Activated T-cell treated with anti-CD3 and anti-CD28 coated beads, Interleukin-2, amount 50 U/mL, for 48 hours (primary cell): Measurements from ENCODE around the gene ELOF1.

ENCODE experiments used
- DNase-seq, 2 experiments: peaks; one replicate each; pipeline ENCODE4 v3.0.0-alpha.2; 2020

The ELOF1 gene

DNA sequence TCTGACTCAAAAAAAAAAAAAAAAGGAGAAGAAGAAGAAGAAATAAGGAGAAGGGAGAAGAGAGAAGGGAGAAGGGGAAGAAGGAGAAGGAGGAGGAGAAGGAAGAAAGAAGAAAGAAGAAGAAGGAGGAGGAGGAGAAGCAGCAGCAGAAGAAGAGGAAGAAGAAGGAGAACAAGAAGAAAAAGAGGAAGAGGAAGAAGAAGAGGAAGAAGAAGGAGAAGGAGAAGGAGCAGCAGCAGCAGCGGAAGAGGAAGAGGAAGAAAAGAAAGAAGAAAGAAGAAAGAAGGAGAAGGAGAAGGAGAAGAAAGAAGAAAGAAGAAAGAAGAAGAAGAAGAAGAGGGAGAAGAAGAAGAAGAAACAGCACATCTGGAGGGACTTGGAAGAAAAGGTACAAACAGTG lies 24.5 kb downstream of the ELOF1 start:
- no peak for DNase-seq

DNA sequence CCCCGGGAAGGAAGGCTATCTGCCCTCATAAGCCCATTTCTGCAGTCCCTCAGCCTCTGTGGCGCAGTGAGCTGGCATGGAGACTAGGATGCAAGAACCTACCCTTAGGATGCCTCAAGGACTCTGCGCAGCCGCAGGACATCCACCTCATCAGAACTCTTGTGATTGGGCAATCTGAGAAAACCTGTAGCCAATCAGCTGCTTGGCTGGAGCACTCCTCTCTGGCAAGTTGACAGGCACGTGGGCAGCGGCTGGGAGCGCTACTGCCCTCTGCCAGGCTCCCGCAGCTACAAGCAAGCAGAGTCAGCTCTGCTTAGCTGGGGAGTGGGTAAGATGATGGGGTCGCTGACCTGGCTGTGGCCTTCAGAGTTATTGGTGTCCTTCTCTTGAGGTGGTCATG lies 28.6 kb downstream of the ELOF1 start:
- DNase-seq = peak; percentile 63 to 73

DNA sequence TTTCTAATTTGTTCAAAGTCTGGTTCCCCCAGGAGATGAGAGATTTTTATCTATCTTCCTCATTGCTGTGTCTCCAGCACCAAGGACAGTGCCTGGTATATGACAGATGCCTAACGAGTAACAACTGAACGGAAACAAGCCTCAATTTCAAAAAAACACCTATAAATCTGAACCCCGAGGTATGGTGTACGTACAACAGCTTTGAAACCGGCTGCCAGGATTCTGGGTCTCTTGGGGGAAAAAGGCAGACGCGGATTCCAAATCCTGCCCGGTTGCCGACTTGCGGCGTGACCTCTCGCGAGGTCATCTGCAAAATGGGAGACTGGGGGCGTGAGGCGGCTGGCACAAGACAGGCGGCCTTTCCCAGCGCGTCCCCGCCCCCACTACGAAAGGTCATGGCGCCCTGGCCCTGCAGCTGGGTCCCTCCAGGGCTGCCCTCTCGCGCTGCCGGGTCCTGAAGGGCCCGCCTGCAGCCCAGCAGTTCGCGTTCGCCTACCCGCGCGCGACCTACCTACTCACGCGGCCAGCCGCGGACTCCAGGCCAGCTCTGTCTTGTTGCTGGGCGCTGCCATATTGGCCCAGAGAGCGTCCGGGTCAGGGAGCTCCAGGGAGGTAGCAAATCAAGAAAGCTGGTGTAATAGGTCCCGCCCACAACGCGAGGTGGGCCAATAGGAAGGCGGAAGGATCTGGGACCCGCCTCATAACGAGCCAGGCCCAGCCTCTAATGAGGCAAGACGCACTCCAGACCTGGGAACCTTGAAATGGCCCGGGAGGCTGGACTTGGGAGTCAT lies 30.3 kb downstream of the ELOF1 start, which contains the start of gene ECSIT:
Gene ECSIT, minus strand, starts transcription at position 584 of the 791 bp plus-strand sequence. CDS start 9,964 bp downstream, outside the sequence.
- peak; percentile 96 for DNase-seq

DNA sequence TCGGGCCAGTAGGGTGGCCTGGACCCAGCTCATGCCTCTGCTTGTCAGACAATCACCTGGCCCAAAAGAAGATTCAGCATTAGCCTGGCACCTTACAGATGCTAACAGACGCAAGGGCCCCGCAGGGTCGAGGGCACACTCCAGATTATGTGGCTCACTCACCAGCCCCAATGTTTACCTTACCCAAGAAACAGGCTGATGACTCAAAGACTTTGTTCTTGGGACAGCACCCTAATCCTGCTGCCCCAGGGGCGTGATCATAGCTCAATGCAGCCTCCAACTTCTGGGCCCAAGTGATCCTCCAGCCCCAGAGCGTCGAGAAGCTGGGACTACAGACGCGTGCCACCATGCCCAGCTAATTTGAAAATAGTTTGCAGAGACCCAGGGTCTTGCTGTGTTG lies 39.9 kb downstream of the ELOF1 start:
- no peak for DNase-seq

DNA sequence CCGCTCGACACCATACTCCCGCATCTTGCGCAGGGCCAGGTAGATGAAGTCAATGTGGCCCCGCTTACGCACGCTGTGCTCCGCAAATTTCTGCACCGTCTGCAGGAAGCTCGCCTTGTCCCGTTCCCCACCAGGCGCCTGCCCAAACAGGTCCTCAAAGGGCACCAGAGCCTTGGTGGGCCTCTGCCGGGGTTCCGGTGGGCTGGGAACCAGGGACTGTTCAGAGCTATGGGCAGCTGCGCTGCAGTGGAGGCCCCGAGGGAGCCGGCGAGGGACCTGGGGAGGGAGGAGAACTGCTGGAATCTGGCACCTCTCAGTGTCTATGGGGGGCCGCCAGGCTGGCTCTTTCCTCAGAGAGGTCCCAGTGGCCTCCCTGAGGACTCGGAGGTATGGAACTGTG lies 45.1 kb downstream of the ELOF1 start:
- no peak for DNase-seq

DNA sequence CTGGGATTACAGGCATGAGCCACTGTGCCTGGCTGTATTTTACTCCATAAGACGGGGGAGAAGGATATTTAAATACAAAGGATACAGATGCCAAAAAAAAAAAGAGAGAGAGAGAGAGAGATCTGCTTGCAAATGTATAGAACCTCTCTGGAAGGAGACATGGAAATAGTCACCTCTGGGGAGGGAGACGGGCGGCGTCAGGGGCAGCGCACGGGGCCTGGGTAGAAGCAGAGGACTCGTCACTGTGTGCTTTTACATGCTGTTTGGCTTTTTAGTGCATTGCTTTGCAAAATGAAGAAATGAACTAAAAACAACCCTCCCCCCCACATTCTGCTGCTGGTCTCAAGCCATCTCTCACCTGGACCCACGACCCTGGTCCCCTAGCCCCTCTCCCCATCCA lies 48.6 kb downstream of the ELOF1 start:
- no peak for DNase-seq

DNA sequence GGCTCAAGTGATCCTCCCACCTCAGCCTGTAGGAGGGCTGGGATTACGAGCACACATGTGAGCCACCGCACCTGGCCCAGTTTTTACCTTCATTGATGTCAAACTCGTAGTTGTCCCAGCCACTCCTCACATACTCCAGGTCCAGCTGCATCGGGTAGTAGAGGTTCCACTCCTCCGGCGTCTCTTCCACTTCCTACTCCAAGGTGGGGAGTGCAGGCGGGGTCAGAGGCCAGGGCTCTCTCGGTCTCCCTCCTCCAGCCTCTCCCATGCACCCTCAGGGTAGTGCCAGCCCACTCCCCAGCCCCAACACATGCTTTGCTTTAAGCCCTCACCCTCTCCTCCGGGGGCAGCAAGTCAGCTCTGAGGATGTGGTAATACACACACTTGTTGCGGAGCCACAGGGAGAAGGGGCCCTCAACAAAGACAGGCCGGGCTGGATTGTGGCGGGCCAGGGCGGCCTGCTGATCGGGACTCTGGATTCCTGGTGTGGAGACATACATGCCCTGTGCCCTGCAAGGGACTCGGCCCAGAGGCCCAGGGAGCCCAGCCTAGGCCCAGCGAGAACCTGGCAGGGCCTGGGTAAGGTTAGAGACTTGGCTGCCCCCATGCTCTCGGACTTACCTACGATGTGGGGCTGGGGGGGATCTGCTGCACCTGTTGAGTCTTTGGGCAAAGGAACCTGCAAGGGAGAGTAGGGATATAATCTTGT lies 51.5 kb downstream of the ELOF1 start:
- DNase-seq = no peak

DNA sequence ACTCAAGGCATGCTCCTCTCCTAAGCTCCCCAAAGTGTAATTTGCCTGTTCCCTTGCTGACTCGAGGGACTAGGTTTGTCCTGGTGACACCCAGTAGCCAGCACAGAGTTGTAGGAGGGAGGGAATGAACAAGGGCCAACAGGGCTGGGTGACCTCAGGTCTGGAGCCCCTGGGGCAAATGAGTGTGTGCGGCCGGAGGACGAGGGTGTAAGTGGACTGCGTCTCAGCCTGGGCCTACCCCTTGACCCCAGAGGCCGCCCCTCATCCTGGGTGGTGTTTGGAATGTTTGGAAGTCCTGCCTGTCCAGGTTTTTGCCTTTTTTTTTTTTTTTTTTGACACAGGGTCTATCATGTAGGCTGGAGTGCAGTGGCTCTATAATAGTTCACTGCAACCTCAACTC lies 52.1 kb downstream of the ELOF1 start:
- DNase-seq = no peak

DNA sequence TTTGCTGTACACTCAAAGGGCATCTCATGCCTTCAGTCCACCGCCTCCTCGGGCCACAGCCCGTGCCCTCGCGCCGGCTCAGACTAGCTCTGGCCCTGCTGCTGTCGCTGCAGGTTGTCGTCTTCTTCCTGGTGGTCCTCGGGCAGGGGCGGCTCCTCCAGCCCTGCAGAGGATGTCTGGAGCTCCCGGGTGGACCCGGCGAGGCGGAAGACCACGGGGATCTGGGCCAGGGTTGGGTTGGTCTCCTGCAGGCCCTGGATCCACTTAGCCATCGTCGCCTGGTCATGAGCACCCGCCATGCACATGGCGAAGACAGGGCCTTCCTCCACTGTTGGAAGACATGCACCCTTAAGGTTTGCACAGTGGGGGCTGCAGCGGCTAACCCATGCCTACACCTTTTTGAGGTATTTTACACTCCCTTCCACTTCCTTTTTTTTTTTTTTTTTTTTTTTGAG lies 52.9 kb downstream of the ELOF1 start:
- DNase-seq = no peak

DNA sequence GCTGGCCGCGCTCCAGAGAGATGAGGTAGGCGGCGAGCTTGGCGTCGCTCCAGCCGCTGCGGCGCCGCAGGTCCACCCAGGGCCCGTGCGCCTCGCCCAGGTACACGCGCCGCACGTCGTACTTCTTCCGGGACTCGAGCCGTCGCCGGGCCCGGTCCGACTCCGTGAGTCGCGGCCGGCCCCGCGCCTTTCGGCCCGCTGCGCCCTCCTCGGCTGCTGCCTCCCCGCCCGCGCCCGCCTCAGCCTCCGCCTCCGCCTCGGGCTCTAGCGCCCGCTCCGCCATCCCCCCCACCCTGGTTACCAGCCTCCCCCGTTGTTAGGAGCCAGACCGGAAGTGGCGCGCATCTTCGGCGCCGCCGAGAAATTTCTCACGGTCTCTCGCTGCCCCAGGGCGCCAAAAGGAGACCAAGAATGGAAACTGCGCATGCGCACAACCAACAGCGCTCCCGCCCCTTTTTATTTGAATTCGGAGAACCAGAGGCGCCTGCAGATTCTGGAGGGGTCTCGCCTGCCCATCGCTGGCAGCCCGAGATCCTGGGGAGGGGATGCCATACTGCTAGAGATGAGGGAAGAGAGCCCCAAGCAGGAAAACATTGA lies 53.4 kb downstream of the ELOF1 start, which contains the start of gene ZNF653:
Gene ZNF653, minus strand, starts transcription at position 336 of the 597 bp plus-strand sequence. Its CDS starts 53 bp downstream, at position 283.
- DNase-seq = peak; percentile 96 to 97

DNA sequence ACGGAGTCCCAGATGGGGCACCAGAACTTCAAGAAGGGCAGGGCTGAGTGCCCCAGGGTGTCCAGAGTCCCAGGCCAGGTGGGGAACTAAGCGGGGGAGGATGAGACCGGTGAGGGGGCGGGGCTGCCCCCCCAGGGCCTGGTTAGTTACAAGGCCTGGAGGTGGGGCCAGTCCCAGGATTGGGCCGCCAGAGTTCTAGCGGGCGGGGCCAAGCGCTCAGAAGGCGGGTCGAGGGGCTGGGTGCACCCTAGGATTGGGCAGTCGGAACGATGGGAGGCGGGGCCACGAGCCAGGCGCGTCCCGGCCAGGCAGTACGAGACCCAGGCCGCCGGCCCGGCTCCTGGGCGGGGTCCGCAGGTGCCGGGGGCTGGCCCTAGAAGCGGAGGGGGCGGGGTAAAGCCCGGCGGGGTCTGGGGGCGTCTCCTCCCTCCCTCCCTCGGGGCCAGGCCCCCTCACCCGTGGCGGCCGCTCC lies 54.0 kb downstream of the ELOF1 start:
- peak; percentile 99 for DNase-seq

DNA sequence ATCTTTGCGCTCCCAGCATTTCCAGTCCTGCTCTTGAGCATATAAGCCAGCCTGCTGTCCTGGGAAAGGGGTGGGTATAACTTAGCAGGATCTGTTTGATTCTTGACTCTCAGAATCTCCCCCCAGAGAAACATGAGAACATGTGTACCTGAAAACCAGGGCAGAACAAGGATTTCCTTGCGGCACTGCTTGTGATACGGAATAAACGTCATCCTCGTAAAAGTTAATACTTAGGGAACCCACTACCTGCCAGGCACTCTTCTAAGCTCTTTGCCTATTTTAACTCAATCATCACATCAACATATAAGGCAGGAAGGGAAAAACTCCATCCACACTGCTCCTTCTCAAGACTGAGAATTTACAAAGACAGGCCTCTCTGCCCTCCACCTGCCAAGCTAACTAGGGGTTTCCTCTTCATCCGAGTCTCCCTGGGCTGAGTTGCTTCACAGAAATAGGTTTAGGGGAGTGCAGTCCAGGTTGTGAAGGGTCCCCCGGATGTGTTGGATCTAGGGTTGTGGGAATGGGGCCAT lies 54.5 kb downstream of the ELOF1 start:
- DNase-seq = no peak
